ENCODE measurements around the gene NT5C.

DNA sequence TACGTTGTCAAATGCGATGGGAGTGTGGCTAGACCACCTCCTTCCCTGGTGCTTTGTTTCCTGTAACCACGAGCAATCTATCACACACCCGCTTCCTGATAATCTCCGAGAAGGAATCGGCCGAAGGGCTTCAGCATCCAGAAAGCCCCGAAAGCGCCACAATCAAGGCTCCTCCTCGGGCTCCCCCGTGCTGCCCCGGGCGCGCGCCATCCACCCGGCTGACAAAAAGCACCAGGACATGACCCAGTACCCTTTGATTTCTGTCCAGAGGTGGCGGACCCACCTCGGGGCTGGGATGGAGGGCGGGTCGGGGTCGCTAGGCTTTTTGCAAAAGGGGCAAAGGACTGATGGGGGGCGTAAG, 22.5 kb downstream of the NT5C start:
- TF ChIP-seq, protein P1, sequence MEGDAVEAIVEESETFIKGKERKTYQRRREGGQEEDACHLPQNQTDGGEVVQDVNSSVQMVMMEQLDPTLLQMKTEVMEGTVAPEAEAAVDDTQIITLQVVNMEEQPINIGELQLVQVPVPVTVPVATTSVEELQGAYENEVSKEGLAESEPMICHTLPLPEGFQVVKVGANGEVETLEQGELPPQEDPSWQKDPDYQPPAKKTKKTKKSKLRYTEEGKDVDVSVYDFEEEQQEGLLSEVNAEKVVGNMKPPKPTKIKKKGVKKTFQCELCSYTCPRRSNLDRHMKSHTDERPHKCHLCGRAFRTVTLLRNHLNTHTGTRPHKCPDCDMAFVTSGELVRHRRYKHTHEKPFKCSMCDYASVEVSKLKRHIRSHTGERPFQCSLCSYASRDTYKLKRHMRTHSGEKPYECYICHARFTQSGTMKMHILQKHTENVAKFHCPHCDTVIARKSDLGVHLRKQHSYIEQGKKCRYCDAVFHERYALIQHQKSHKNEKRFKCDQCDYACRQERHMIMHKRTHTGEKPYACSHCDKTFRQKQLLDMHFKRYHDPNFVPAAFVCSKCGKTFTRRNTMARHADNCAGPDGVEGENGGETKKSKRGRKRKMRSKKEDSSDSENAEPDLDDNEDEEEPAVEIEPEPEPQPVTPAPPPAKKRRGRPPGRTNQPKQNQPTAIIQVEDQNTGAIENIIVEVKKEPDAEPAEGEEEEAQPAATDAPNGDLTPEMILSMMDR (conservative IDR thresholded peaks at IDR 0.05) = no peak
- TF ChIP-seq EZH2 (IDR thresholded peaks at IDR 0.05; ENCODE audit: low read depth) = no peak
